Prostate gland (tissue), 2 donors: ENCODE data around the gene ROBO1.

ENCODE experiments used
- POLR2A ChIP-seq: fragments of 450-650 bp; IDR thresholded peaks from one replicate; pipeline ENCODE4 v1.6.1; 2016; ENCODE audit warnings: antibody characterized with exemption, mild to moderate bottlenecking
- TF ChIP-seq, protein P1 (sequence below), 4 experiments: fragments of 200-600 bp in 2 of 4; fragments of 450-650 bp in 2 of 4; sonication (generic) in 2 of 4; IDR thresholded peaks; 1 replicate in 3 of 4; 2 replicates in 1 of 4; pipeline ENCODE4 v1.5.1; 2016 to 2019; ENCODE audit warnings: antibody characterized with exemption in 4 of 4, mild to moderate bottlenecking in 2 of 4, moderate library complexity in 2 of 4

DNA sequence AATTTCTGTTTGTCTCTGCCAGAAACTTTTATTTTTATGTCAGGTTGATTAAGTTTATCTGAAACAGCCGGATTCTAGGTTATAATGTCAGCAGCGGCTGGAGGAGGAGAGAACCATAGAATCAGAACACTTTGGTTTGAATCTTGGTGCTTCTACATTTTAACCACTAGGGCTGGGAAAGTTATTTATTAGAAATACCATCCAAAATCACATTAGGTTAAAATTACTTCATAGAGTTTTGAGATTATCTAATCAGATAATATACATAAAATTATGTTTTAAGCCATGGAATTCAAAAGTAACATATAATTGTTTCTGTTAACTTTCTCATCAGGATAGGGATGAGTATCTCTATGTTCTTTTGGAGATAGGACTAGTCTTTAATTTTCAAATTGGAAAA lies 502.9 kb downstream of the ROBO1 start:
- TF ChIP-seq, protein P1, sequence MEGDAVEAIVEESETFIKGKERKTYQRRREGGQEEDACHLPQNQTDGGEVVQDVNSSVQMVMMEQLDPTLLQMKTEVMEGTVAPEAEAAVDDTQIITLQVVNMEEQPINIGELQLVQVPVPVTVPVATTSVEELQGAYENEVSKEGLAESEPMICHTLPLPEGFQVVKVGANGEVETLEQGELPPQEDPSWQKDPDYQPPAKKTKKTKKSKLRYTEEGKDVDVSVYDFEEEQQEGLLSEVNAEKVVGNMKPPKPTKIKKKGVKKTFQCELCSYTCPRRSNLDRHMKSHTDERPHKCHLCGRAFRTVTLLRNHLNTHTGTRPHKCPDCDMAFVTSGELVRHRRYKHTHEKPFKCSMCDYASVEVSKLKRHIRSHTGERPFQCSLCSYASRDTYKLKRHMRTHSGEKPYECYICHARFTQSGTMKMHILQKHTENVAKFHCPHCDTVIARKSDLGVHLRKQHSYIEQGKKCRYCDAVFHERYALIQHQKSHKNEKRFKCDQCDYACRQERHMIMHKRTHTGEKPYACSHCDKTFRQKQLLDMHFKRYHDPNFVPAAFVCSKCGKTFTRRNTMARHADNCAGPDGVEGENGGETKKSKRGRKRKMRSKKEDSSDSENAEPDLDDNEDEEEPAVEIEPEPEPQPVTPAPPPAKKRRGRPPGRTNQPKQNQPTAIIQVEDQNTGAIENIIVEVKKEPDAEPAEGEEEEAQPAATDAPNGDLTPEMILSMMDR (IDR thresholded peaks at IDR 0.05), result peak in 1 of 4 experiments; percentile 10
- TF ChIP-seq POLR2A, result no peak
